ENCODE data around the gene THBS4. TPM values are rescaled to one million over a fixed set of nuclear protein-coding genes. Genes with fewer than 3 reads are reported as not detected.

The THBS4 gene
- polyA plus RNA-seq, 3 donors = 0.03 TPM; not detected in 2

- Histone ChIP-seq H4K20me1 (ENCODE audit: insufficient read depth, low read length) (no peaks in the 10 kb centered on the region), H3K27me3 (ENCODE audit: control insufficient read depth in 2 of 2, insufficient read depth in 2 of 2, low read length in 2 of 2) (peaks cover 18 to 27% of the 10 kb centered on the region in 2 donors), H2AFZ (ENCODE audit: insufficient read depth, low read depth, low read length, poor library complexity, severe bottlenecking) (no peak overlapping the region), H3K4me2 (replicated peaks; ENCODE audit: extremely low read depth, low read length, poor library complexity, severe bottlenecking) (no peak overlapping the region), H3K79me2 (ENCODE audit: insufficient read depth, low read length) (no peaks in the 10 kb centered on the region), H3K9me3 (replicated peaks in 1 of 2; ENCODE audit: control insufficient read depth in 1 of 2, insufficient read depth in 1 of 2, low read length in 2 of 2) (peaks cover 0 to 2% of the 10 kb centered on the region in 2 donors), H3K4me3 (replicated peaks in 1 of 3; ENCODE audit: low read depth in 2 of 3, low read length in 3 of 3) (no peak overlapping the region), H3K9ac (ENCODE audit: insufficient read depth, low read length, poor library complexity, severe bottlenecking) (no peak overlapping the region), H3K27ac (ENCODE audit: low read depth in 1 of 2, low read length in 2 of 2) (no peak overlapping the region), H3K36me3 (replicated peaks in 1 of 2; ENCODE audit: control insufficient read depth in 1 of 2, insufficient read depth in 2 of 2, low read length in 2 of 2) (no peaks in the 10 kb centered on the region), H3K4me1 (ENCODE audit: control insufficient read depth in 1 of 2, insufficient read depth in 2 of 2, low read length in 2 of 2) (no peaks in the 10 kb centered on the region)
- no peaks in the 10 kb centered on the region for H3K36me3 Mint-ChIP-seq
- no peak for TF ChIP-seq CTCF (IDR thresholded peaks at IDR 0.05)
- no peak overlapping the region for H3K27ac Mint-ChIP-seq
- WGBS (ENCODE audit: insufficient coverage) = no CpG with 5 or more reads among the region's 4 CpGs
- DNase-seq = no peak
- no peaks in the 10 kb centered on the region for H3K4me1 Mint-ChIP-seq
- H3K27me3 Mint-ChIP-seq (ENCODE audit: low read depth in 3 of 3) = peaks cover 13 to 26% (median 20%) of the 10 kb centered on the region in 3 donors
- peaks cover 0 to 2% (median 0%) of the 10 kb centered on the region in 7 donors for H3K9me3 Mint-ChIP-seq
- no peak overlapping the region for H3K4me3 Mint-ChIP-seq
- intact Hi-C loops (cut with micrococcal nuclease) = no loop called here
These were observed 6.4 kb downstream of the THBS4 start for GRCh38 chr5:80041527-80041926.

GRCh38 chr5:80042330-80042729 lies 7.2 kb downstream of the THBS4 start:
- Histone ChIP-seq H3K36me3 (replicated peaks in 1 of 2; ENCODE audit: control insufficient read depth in 1 of 2, insufficient read depth in 2 of 2, low read length in 2 of 2) (no peaks in the 10 kb centered on the region), H3K4me2 (replicated peaks; ENCODE audit: extremely low read depth, low read length, poor library complexity, severe bottlenecking) (no peak overlapping the region), H3K27me3 (ENCODE audit: control insufficient read depth in 2 of 2, insufficient read depth in 2 of 2, low read length in 2 of 2) (peaks cover 10 to 19% of the 10 kb centered on the region in 2 donors), H3K27ac (ENCODE audit: low read depth in 1 of 2, low read length in 2 of 2) (no peak overlapping the region), H4K20me1 (ENCODE audit: insufficient read depth, low read length) (no peaks in the 10 kb centered on the region), H3K79me2 (ENCODE audit: insufficient read depth, low read length) (no peaks in the 10 kb centered on the region), H2AFZ (ENCODE audit: insufficient read depth, low read depth, low read length, poor library complexity, severe bottlenecking) (no peak overlapping the region), H3K9me3 (replicated peaks in 1 of 2; ENCODE audit: control insufficient read depth in 1 of 2, insufficient read depth in 1 of 2, low read length in 2 of 2) (no peaks in the 10 kb centered on the region), H3K4me1 (ENCODE audit: control insufficient read depth in 1 of 2, insufficient read depth in 2 of 2, low read length in 2 of 2) (no peaks in the 10 kb centered on the region), H3K4me3 (replicated peaks in 1 of 3; ENCODE audit: low read depth in 2 of 3, low read length in 3 of 3) (no peak overlapping the region), H3K9ac (ENCODE audit: insufficient read depth, low read length, poor library complexity, severe bottlenecking) (no peak overlapping the region)
- H3K36me3 Mint-ChIP-seq = no peaks in the 10 kb centered on the region
- WGBS (ENCODE audit: insufficient coverage) = 100% methylated on average over 1 of the region's 3 CpGs
- intact Hi-C loops (cut with micrococcal nuclease) = no loop called here
- no peaks in the 10 kb centered on the region for H3K4me1 Mint-ChIP-seq
- H3K4me3 Mint-ChIP-seq = no peak overlapping the region
- no peak for TF ChIP-seq CTCF (IDR thresholded peaks at IDR 0.05)
- H3K27ac Mint-ChIP-seq = no peak overlapping the region
- H3K27me3 Mint-ChIP-seq (ENCODE audit: low read depth in 3 of 3) = peaks cover 8 to 18% (median 15%) of the 10 kb centered on the region in 3 donors
- H3K9me3 Mint-ChIP-seq = peaks cover 0 to 2% (median 0%) of the 10 kb centered on the region in 7 donors
- DNase-seq = no peak

Measured in CD14-positive monocyte (primary cell).